ENCODE measurements around the gene NTNG2.

The NTNG2 gene

GRCh38 chr9:132192728-132193127, 30.9 kb downstream of the NTNG2 start:
- Histone ChIP-seq H3K79me2 (ENCODE audit: control insufficient read depth, insufficient read depth, low read length, poor library complexity) (no peaks in the 10 kb centered on the region), H3K23ac (ENCODE audit: low read length) (no peak overlapping the region), H2BK12ac (ENCODE audit: low read length) (no peak overlapping the region), H3K9ac (ENCODE audit: low read length) (no peak overlapping the region), H3K14ac (ENCODE audit: low read length) (no peak overlapping the region), H3K9me3 (ENCODE audit: insufficient read depth, low read depth, low read length) (peaks cover 3% of the 10 kb centered on the region), H2AFZ (ENCODE audit: insufficient read depth, low read length, poor library complexity) (no peak overlapping the region), H3K4ac (ENCODE audit: low read depth, low read length) (no peak overlapping the region), H3K79me1 (ENCODE audit: low read length) (no peaks in the 10 kb centered on the region), H4K91ac (ENCODE audit: low read depth, low read length) (no peak overlapping the region), H3K4me3 (ENCODE audit: low read depth, low read length) (no peak overlapping the region), H3K36me3 (ENCODE audit: control insufficient read depth in 1 of 2, insufficient read depth in 2 of 2, low read length in 2 of 2) (no peaks in the 10 kb centered on the region), H2BK120ac (ENCODE audit: insufficient read depth, low read length, poor library complexity) (no peak overlapping the region), H3K4me1 (ENCODE audit: control insufficient read depth in 1 of 2, insufficient read depth in 2 of 2, low read length in 2 of 2) (no peaks in the 10 kb centered on the region), H3K4me2 (ENCODE audit: low read length) (no peak overlapping the region), H3K27me3 (ENCODE audit: insufficient read depth, low read length) (peaks cover 3% of the 10 kb centered on the region), H2BK5ac (ENCODE audit: low read depth, low read length, poor library complexity) (no peak overlapping the region), H3K27ac (ENCODE audit: low read depth, low read length) (no peak overlapping the region), H4K12ac (ENCODE audit: low read depth, low read length) (no peak overlapping the region), H3K18ac (ENCODE audit: low read length) (no peak overlapping the region), H2AK5ac (ENCODE audit: low read length) (no peak overlapping the region), H4K8ac (ENCODE audit: low read depth, low read length) (no peak overlapping the region)
- no CpG with 5 or more reads among the region's 11 CpGs for WGBS (ENCODE audit: extremely low coverage, insufficient coverage, insufficient read length)
- DNase-seq, result no peak

GRCh38 chr9:132193227-132194124, 31.6 kb downstream of the NTNG2 start:
- Histone ChIP-seq H3K27ac (ENCODE audit: low read depth, low read length) (no peak overlapping the region), H2AFZ (ENCODE audit: insufficient read depth, low read length, poor library complexity) (no peak overlapping the region), H3K79me1 (ENCODE audit: low read length) (no peaks in the 10 kb centered on the region), H4K91ac (ENCODE audit: low read depth, low read length) (no peak overlapping the region), H3K14ac (ENCODE audit: low read length) (no peak overlapping the region), H3K4me1 (ENCODE audit: control insufficient read depth in 1 of 2, insufficient read depth in 2 of 2, low read length in 2 of 2) (no peaks in the 10 kb centered on the region), H4K12ac (ENCODE audit: low read depth, low read length) (no peak overlapping the region), H3K9ac (ENCODE audit: low read length) (no peak overlapping the region), H4K8ac (ENCODE audit: low read depth, low read length) (no peak overlapping the region), H3K9me3 (ENCODE audit: insufficient read depth, low read depth, low read length) (peaks cover 5% of the 10 kb centered on the region), H2BK5ac (ENCODE audit: low read depth, low read length, poor library complexity) (no peak overlapping the region), H3K23ac (ENCODE audit: low read length) (no peak overlapping the region), H2BK12ac (ENCODE audit: low read length) (no peak overlapping the region), H2BK120ac (ENCODE audit: insufficient read depth, low read length, poor library complexity) (no peak overlapping the region), H3K4me2 (ENCODE audit: low read length) (no peak overlapping the region), H3K36me3 (ENCODE audit: control insufficient read depth in 1 of 2, insufficient read depth in 2 of 2, low read length in 2 of 2) (no peaks in the 10 kb centered on the region), H3K4ac (ENCODE audit: low read depth, low read length) (no peak overlapping the region), H3K18ac (ENCODE audit: low read length) (no peak overlapping the region), H3K4me3 (ENCODE audit: low read depth, low read length) (no peak overlapping the region), H3K79me2 (ENCODE audit: control insufficient read depth, insufficient read depth, low read length, poor library complexity) (no peaks in the 10 kb centered on the region), H3K27me3 (ENCODE audit: insufficient read depth, low read length) (no peaks in the 10 kb centered on the region), H2AK5ac (ENCODE audit: low read length) (no peak overlapping the region)
- DNase-seq, result no peak
- WGBS (ENCODE audit: extremely low coverage, insufficient coverage, insufficient read length), result no CpG with 5 or more reads among the region's 12 CpGs

- H3K27ac ChIP-seq (ENCODE audit: low read depth, low read length), result no peak overlapping the region
- H3K4me3 ChIP-seq (ENCODE audit: low read depth, low read length), result no peak overlapping the region
- no peak overlapping the region for H2AFZ ChIP-seq (ENCODE audit: insufficient read depth, low read length, poor library complexity)
- H2AK5ac ChIP-seq (ENCODE audit: low read length), result no peak overlapping the region
- H3K9me3 ChIP-seq (ENCODE audit: insufficient read depth, low read depth, low read length), result peaks cover 11% of the 10 kb centered on the region
- H3K14ac ChIP-seq (ENCODE audit: low read length), result no peak overlapping the region
- no peak for DNase-seq
- H2BK12ac ChIP-seq (ENCODE audit: low read length), result no peak overlapping the region
- H3K4me1 ChIP-seq (ENCODE audit: control insufficient read depth in 1 of 2, insufficient read depth in 2 of 2, low read length in 2 of 2), result no peaks in the 10 kb centered on the region
- H3K36me3 ChIP-seq (ENCODE audit: control insufficient read depth in 1 of 2, insufficient read depth in 2 of 2, low read length in 2 of 2), result no peaks in the 10 kb centered on the region
- no peak overlapping the region for H3K4ac ChIP-seq (ENCODE audit: low read depth, low read length)
- no peaks in the 10 kb centered on the region for H3K27me3 ChIP-seq (ENCODE audit: insufficient read depth, low read length)
- no peaks in the 10 kb centered on the region for H3K79me1 ChIP-seq (ENCODE audit: low read length)
- no peak overlapping the region for H3K4me2 ChIP-seq (ENCODE audit: low read length)
- no peak overlapping the region for H4K12ac ChIP-seq (ENCODE audit: low read depth, low read length)
- H3K9ac ChIP-seq (ENCODE audit: low read length), result no peak overlapping the region
- H4K8ac ChIP-seq (ENCODE audit: low read depth, low read length), result no peak overlapping the region
- no peak overlapping the region for H2BK5ac ChIP-seq (ENCODE audit: low read depth, low read length, poor library complexity)
- no peak overlapping the region for H3K23ac ChIP-seq (ENCODE audit: low read length)
- no peak overlapping the region for H2BK120ac ChIP-seq (ENCODE audit: insufficient read depth, low read length, poor library complexity)
- no peak overlapping the region for H4K91ac ChIP-seq (ENCODE audit: low read depth, low read length)
- whole genome bisulfite sequencing (ENCODE audit: extremely low coverage, insufficient coverage, insufficient read length), result no CpG with 5 or more reads among the region's 8 CpGs
- no peaks in the 10 kb centered on the region for H3K79me2 ChIP-seq (ENCODE audit: control insufficient read depth, insufficient read depth, low read length, poor library complexity)
- no peak overlapping the region for H3K18ac ChIP-seq (ENCODE audit: low read length)
Measured at GRCh38 chr9:132194508-132194907, 32.6 kb downstream of the NTNG2 start.

GRCh38 chr9:132197315-132197714, 35.5 kb downstream of the NTNG2 start:
- Histone ChIP-seq H3K27me3 (ENCODE audit: insufficient read depth, low read length) (no peaks in the 10 kb centered on the region), H2BK12ac (ENCODE audit: low read length) (no peak overlapping the region), H3K4me2 (ENCODE audit: low read length) (no peak overlapping the region), H3K79me1 (ENCODE audit: low read length) (no peaks in the 10 kb centered on the region), H3K18ac (ENCODE audit: low read length) (no peak overlapping the region), H3K23ac (ENCODE audit: low read length) (no peak overlapping the region), H3K4me3 (ENCODE audit: low read depth, low read length) (no peak overlapping the region), H2AFZ (ENCODE audit: insufficient read depth, low read length, poor library complexity) (no peak overlapping the region), H2AK5ac (ENCODE audit: low read length) (no peak overlapping the region), H3K4me1 (ENCODE audit: control insufficient read depth in 1 of 2, insufficient read depth in 2 of 2, low read length in 2 of 2) (peaks cover 6 to 7% of the 10 kb centered on the region in 2 experiments), H3K9ac (ENCODE audit: low read length) (no peak overlapping the region), H3K27ac (ENCODE audit: low read depth, low read length) (no peak overlapping the region), H3K79me2 (ENCODE audit: control insufficient read depth, insufficient read depth, low read length, poor library complexity) (no peaks in the 10 kb centered on the region), H2BK120ac (ENCODE audit: insufficient read depth, low read length, poor library complexity) (no peak overlapping the region), H3K4ac (ENCODE audit: low read depth, low read length) (no peak overlapping the region), H3K9me3 (ENCODE audit: insufficient read depth, low read depth, low read length) (peaks cover 15% of the 10 kb centered on the region), H3K36me3 (ENCODE audit: control insufficient read depth in 1 of 2, insufficient read depth in 2 of 2, low read length in 2 of 2) (no peaks in the 10 kb centered on the region), H4K91ac (ENCODE audit: low read depth, low read length) (no peak overlapping the region), H4K8ac (ENCODE audit: low read depth, low read length) (no peak overlapping the region), H4K12ac (ENCODE audit: low read depth, low read length) (no peak overlapping the region), H2BK5ac (ENCODE audit: low read depth, low read length, poor library complexity) (no peak overlapping the region), H3K14ac (ENCODE audit: low read length) (no peak overlapping the region)
- WGBS (ENCODE audit: extremely low coverage, insufficient coverage, insufficient read length), result 100% methylated on average over 1 of the region's 6 CpGs
- no peak for DNase-seq

Measured in trophoblast cell (in vitro differentiated cells and primary cell).